Upper lobe of left lung (tissue), 4 donors: ENCODE measurements around the gene ARPP19.

ENCODE experiments used
- CTCF ChIP-seq, 6 experiments: fragments of 450-650 bp in 4 of 6; fragments of 200-600 bp in 2 of 6; sonication (generic) in 2 of 6; IDR thresholded peaks; one replicate each; pipeline ENCODE4 v1.5.1; 2016 to 2019; ENCODE audit warnings: antibody characterized with exemption in 6 of 6
- POLR2A ChIP-seq, 4 donors: fragments of 450-650 bp; IDR thresholded peaks; one replicate each; pipeline ENCODE4 v1.5.1; 2016 to 2017; ENCODE audit warnings: antibody characterized with exemption in 4 of 4, mild to moderate bottlenecking in 2 of 4

GRCh38 chr15:52558196-52558595 is 10.6 kb downstream of the ARPP19 start:
- TF ChIP-seq CTCF (IDR thresholded peaks at IDR 0.05) = no peak
- TF ChIP-seq POLR2A (IDR thresholded peaks at IDR 0.05) = no peak
